H9 (cell line): ENCODE results near the gene BRICD5. TPM values are rescaled to one million over a fixed set of nuclear protein-coding genes. Genes with fewer than 3 reads are reported as not detected.
A peak's percentile ranks its signal among the peaks of the same experiment; 100 is the strongest.

Source experiments
- DNase-seq: peaks from one replicate; pipeline ENCODE4 v3.0.0-alpha.2; 2017
- H2AFZ ChIP-seq: one replicate; pipeline ENCODE4 v1.6.1; 2013; ENCODE audit warnings: mild to moderate bottlenecking, low read length, control low read depth, moderate library complexity
- H2AK5ac ChIP-seq: 2 replicates; pipeline ENCODE4 v1.6.1; 2013; ENCODE audit warnings: low read length, control low read depth, mixed read lengths; ENCODE audit not compliant: insufficient read length
- H2BK120ac ChIP-seq: one replicate; pipeline ENCODE4 v1.6.1; 2013; ENCODE audit warnings: low read depth, mild to moderate bottlenecking, low read length, control low read depth, inconsistent platforms; ENCODE audit not compliant: poor library complexity, severe bottlenecking
- H2BK12ac ChIP-seq: 2 replicates; pipeline ENCODE4 v1.6.1; 2013; ENCODE audit warnings: low read length, control low read depth, mixed read lengths, low read depth; ENCODE audit not compliant: insufficient read length
- H2BK15ac ChIP-seq: 2 replicates; pipeline ENCODE4 v1.6.1; 2013; ENCODE audit warnings: low read depth, low read length, control low read depth
- H2BK20ac ChIP-seq: one replicate; pipeline ENCODE4 v1.6.1; 2013; ENCODE audit warnings: low read depth, mild to moderate bottlenecking, low read length, control low read depth, inconsistent platforms; ENCODE audit not compliant: poor library complexity, severe bottlenecking
- H2BK5ac ChIP-seq: 2 replicates; pipeline ENCODE4 v1.6.1; 2013; ENCODE audit warnings: low read length, control low read depth, mixed read lengths; ENCODE audit not compliant: insufficient read length
- H3K14ac ChIP-seq: 2 replicates; pipeline ENCODE4 v1.6.1; 2013; ENCODE audit warnings: low read length, control low read depth; ENCODE audit not compliant: insufficient read depth
- H3K18ac ChIP-seq: 2 replicates; pipeline ENCODE4 v1.6.1; 2013; ENCODE audit warnings: low read depth, mild to moderate bottlenecking, mixed read lengths, low read length, control low read depth; ENCODE audit not compliant: insufficient read length
- H3K23ac ChIP-seq: 2 replicates; pipeline ENCODE4 v1.6.1; 2013; ENCODE audit warnings: low read length, control low read depth, mixed read lengths, low read depth; ENCODE audit not compliant: insufficient read length
- H3K23me2 ChIP-seq: 2 replicates; pipeline ENCODE4 v1.6.1; 2013; ENCODE audit warnings: low read depth, mild to moderate bottlenecking, mixed read lengths, low read length, control low read depth; ENCODE audit not compliant: insufficient read length, poor library complexity, severe bottlenecking
- H3K27ac ChIP-seq: 2 replicates; pipeline ENCODE4 v1.5.1; 2013; ENCODE audit warnings: low read length, control low read depth, mixed read lengths, low read depth; ENCODE audit not compliant: insufficient read length
- H3K27me3 ChIP-seq: 2 replicates; pipeline ENCODE4 v1.6.1; 2013; ENCODE audit warnings: low read length, control low read depth, inconsistent platforms; ENCODE audit not compliant: insufficient read depth
- H3K4ac ChIP-seq: 2 replicates; pipeline ENCODE4 v1.6.1; 2013; ENCODE audit warnings: low read depth, mild to moderate bottlenecking, control low read depth, inconsistent platforms, low read length, moderate library complexity
- H3K4me1 ChIP-seq: 2 replicates; pipeline ENCODE4 v1.6.1; 2013; ENCODE audit warnings: low read length, control low read depth, inconsistent platforms; ENCODE audit not compliant: insufficient read depth
- H3K4me2 ChIP-seq: 2 replicates; pipeline ENCODE4 v1.6.1; 2013; ENCODE audit warnings: low read length, control low read depth, mixed read lengths; ENCODE audit not compliant: insufficient read length, insufficient read depth
- H3K56ac ChIP-seq: 2 replicates; pipeline ENCODE4 v1.6.1; 2013; ENCODE audit warnings: low read depth, mild to moderate bottlenecking, mixed read lengths, low read length, control low read depth; ENCODE audit not compliant: insufficient read length
- H3K79me1 ChIP-seq: 2 replicates; pipeline ENCODE4 v1.6.1; 2013; ENCODE audit warnings: low read depth, mild to moderate bottlenecking, moderate library complexity, low read length, control low read depth, inconsistent platforms; ENCODE audit not compliant: insufficient read depth, poor library complexity, severe bottlenecking
- H3K79me2 ChIP-seq: 2 replicates; pipeline ENCODE4 v1.6.1; 2013; ENCODE audit warnings: low read length, control low read depth, inconsistent platforms; ENCODE audit not compliant: insufficient read depth
- H3K9ac ChIP-seq: 2 replicates; pipeline ENCODE4 v1.6.1; 2013; ENCODE audit warnings: low read length, control low read depth, mixed read lengths; ENCODE audit not compliant: insufficient read length; ENCODE audit errors: extremely low read depth
- H3K9me3 ChIP-seq: one replicate; pipeline ENCODE4 v1.6.1; 2013; ENCODE audit warnings: low read depth, low read length, inconsistent platforms; ENCODE audit not compliant: control insufficient read depth
- H3T11ph ChIP-seq: one replicate; pipeline ENCODE4 v1.6.1; 2013; ENCODE audit warnings: mild to moderate bottlenecking, low read length, control low read depth, inconsistent platforms
- H4K20me1 ChIP-seq: one replicate; pipeline ENCODE4 v1.6.1; 2013; ENCODE audit not compliant: control insufficient read depth, insufficient read length, insufficient read depth
- H4K5ac ChIP-seq: 2 replicates; pipeline ENCODE4 v1.6.1; 2013; ENCODE audit warnings: low read depth, mild to moderate bottlenecking, mixed read lengths, low read length, control low read depth; ENCODE audit not compliant: insufficient read length
- H4K8ac ChIP-seq: replicated peaks from 2 replicates; pipeline ENCODE4 v1.6.1; 2013; ENCODE audit warnings: low read length, control low read depth, mixed read lengths, low read depth; ENCODE audit not compliant: insufficient read length
- H4K91ac ChIP-seq: 2 replicates; pipeline ENCODE4 v1.6.1; 2013; ENCODE audit warnings: low read depth, mild to moderate bottlenecking, moderate library complexity, mixed read lengths, low read length, control low read depth; ENCODE audit not compliant: insufficient read length
- H3K27ac Mint-ChIP-seq, 3 experiments: 2 replicates in 2 of 3; 3 replicates in 1 of 3; pipeline ENCODE4 v1.8.0; 2020 to 2021; ENCODE audit warnings: mixed read lengths in 3 of 3, mild to moderate bottlenecking in 1 of 3, moderate library complexity in 1 of 3
- H3K27me3 Mint-ChIP-seq: 2 replicates; pipeline ENCODE4 v1.8.0; 2021; ENCODE audit warnings: low read depth, mild to moderate bottlenecking, moderate library complexity, mixed read lengths
- H3K36me3 Mint-ChIP-seq, 3 experiments: 2 replicates in 2 of 3; 3 replicates in 1 of 3; pipeline ENCODE4 v1.8.0; 2020 to 2021; ENCODE audit warnings: low read depth in 3 of 3, mixed read lengths in 3 of 3; ENCODE audit not compliant: insufficient read depth in 1 of 3
- H3K4me1 Mint-ChIP-seq, 2 experiments: 2 replicates each; pipeline ENCODE4 v1.8.0; 2020; ENCODE audit warnings: mixed read lengths in 2 of 2
- H3K4me3 Mint-ChIP-seq, 2 experiments: 2 replicates in 1 of 2; 3 replicates in 1 of 2; pipeline ENCODE4 v1.8.0; 2020 to 2021; ENCODE audit warnings: mild to moderate bottlenecking in 2 of 2, mixed read lengths in 2 of 2, moderate library complexity in 1 of 2
- H3K9me3 Mint-ChIP-seq, 2 experiments: 2 replicates in 1 of 2; 3 replicates in 1 of 2; pipeline ENCODE4 v1.8.0; 2020; ENCODE audit warnings: mild to moderate bottlenecking in 2 of 2, mixed read lengths in 2 of 2, moderate library complexity in 1 of 2
- CTCF ChIP-seq: fragments of 200-600 bp; sonication (generic); conservative IDR thresholded peaks from 3 replicates; pipeline ENCODE4 v1.8.0; 2021; ENCODE audit warnings: antibody characterized with exemption, mild to moderate bottlenecking
- WGBS: extraction: QIAGEN DNeasy Blood & Tissue Kit; methylation state at CpG from one replicate; pipeline ENCODE4 v1.1.7; 2013; ENCODE audit warnings: missing lambda C conversion rate, low lambda C conversion rate, mixed read lengths; ENCODE audit not compliant: insufficient read length; ENCODE audit errors: extremely low coverage; 5-methylcytosine and 5-hydroxymethylcytosine counted together
- total RNA-seq: library from RNA; stranded (reverse); gene quantifications from 2 replicates; pipeline ENCODE4 v1.2.1, GENCODE V29; 2021

BRICD5 gene
- total RNA-seq, 1 experiment from 2014 or later, result 11.9 TPM

GRCh38 chr16:2230376-2230775 is 19.7 kb upstream of the BRICD5 start:
- H3K27ac ChIP-seq, result no peak overlapping the region
- no peak overlapping the region for H3K23ac ChIP-seq
- H3K56ac ChIP-seq, result no peak overlapping the region
- no peak overlapping the region for H2AFZ ChIP-seq
- Mint-ChIP-seq H3K27ac (peak overlapping the region in 1 of 3 experiments; percentile 64; a peak in 1 of 7 replicates), H3K27me3 (no peaks in the 10 kb centered on the region; the same call in 1 of the 2 replicates), H3K9me3 (no peaks in the 10 kb centered on the region), H3K4me1 (no peaks in the 10 kb centered on the region; a peak in 1 of 4 replicates), H3K36me3 (peaks cover 2 to 30% (median 16%) of the 10 kb centered on the region in 3 experiments; a peak in 6 of 7 replicates), H3K4me3 (peak overlapping the region in 1 of 2 experiments; percentile 29; a peak in 1 of 5 replicates)
- WGBS, result no CpG with 5 or more reads among the region's 13 CpGs
- no peaks in the 10 kb centered on the region for H3K27me3 ChIP-seq
- no peak overlapping the region for H3K14ac ChIP-seq
- H2BK12ac ChIP-seq, result no peak overlapping the region
- H3K23me2 ChIP-seq, result no peaks in the 10 kb centered on the region
- H3K79me2 ChIP-seq, result peaks cover 3% of the 10 kb centered on the region; the same call in 1 of the 2 replicates
- H3K4ac ChIP-seq, result no peak overlapping the region
- no peak overlapping the region for H3T11ph ChIP-seq
- DNase-seq, result no peak
- H2BK120ac ChIP-seq, result no peak overlapping the region
- no peak for TF ChIP-seq CTCF
- no peaks in the 10 kb centered on the region for H3K4me1 ChIP-seq
- no peaks in the 10 kb centered on the region for H3K9me3 ChIP-seq
- H2AK5ac ChIP-seq, result no peak overlapping the region
- H4K5ac ChIP-seq, result no peak overlapping the region
- H3K4me2 ChIP-seq, result no peak overlapping the region
- H3K9ac ChIP-seq, result no peak overlapping the region
- no peak overlapping the region for H4K91ac ChIP-seq
- no peak overlapping the region for H4K8ac ChIP-seq
- no peaks in the 10 kb centered on the region for H3K79me1 ChIP-seq
- H2BK15ac ChIP-seq, result no peak overlapping the region
- H2BK5ac ChIP-seq, result no peak overlapping the region
- no peaks in the 10 kb centered on the region for H4K20me1 ChIP-seq
- H2BK20ac ChIP-seq, result no peak overlapping the region
- H3K18ac ChIP-seq, result no peak overlapping the region
